HL-60 (cell line): ENCODE data around the gene WASHC2C.
"Not testable (repeated sequence)": the region's sequence is repeated elsewhere in the genome, so short reads cannot be mapped to it uniquely, and the experiment has no call there.

ENCODE experiments used
- TF ChIP-seq, protein P1 (sequence below): IDR thresholded peaks from one replicate; pipeline ENCODE4 v1.5.1; 2011; ENCODE audit warnings: low read length, control low read depth, inconsistent platforms; ENCODE audit not compliant: insufficient read depth
- TF ChIP-seq, protein P2 (sequence below): IDR thresholded peaks from 2 replicates; pipeline ENCODE4 v1.6.1; 2012; ENCODE audit warnings: low read depth; ENCODE audit not compliant: insufficient replicate concordance

DNA sequence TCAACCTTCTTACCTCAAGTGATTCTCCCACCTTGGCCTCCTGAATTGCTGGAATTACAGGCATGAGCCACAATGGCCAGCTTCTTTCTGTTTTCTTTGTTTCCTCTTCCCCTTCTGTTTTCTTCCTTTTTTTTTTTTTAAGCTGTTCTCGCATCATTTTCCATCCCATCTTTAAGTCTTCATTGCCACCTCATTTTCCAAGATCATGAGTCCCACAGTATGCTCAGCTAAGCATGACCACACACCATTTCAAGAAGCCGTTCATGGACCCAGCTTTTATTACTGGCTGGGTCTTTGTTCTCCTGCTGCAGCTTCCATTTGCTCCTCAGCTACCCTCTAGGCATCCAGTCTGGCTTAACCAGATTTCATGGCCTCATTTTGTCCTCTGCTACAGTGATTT lies 67.7 kb downstream of the WASHC2C start:
- TF ChIP-seq, protein P1, sequence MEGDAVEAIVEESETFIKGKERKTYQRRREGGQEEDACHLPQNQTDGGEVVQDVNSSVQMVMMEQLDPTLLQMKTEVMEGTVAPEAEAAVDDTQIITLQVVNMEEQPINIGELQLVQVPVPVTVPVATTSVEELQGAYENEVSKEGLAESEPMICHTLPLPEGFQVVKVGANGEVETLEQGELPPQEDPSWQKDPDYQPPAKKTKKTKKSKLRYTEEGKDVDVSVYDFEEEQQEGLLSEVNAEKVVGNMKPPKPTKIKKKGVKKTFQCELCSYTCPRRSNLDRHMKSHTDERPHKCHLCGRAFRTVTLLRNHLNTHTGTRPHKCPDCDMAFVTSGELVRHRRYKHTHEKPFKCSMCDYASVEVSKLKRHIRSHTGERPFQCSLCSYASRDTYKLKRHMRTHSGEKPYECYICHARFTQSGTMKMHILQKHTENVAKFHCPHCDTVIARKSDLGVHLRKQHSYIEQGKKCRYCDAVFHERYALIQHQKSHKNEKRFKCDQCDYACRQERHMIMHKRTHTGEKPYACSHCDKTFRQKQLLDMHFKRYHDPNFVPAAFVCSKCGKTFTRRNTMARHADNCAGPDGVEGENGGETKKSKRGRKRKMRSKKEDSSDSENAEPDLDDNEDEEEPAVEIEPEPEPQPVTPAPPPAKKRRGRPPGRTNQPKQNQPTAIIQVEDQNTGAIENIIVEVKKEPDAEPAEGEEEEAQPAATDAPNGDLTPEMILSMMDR, result not testable (repeated sequence)
- TF ChIP-seq, protein P2, sequence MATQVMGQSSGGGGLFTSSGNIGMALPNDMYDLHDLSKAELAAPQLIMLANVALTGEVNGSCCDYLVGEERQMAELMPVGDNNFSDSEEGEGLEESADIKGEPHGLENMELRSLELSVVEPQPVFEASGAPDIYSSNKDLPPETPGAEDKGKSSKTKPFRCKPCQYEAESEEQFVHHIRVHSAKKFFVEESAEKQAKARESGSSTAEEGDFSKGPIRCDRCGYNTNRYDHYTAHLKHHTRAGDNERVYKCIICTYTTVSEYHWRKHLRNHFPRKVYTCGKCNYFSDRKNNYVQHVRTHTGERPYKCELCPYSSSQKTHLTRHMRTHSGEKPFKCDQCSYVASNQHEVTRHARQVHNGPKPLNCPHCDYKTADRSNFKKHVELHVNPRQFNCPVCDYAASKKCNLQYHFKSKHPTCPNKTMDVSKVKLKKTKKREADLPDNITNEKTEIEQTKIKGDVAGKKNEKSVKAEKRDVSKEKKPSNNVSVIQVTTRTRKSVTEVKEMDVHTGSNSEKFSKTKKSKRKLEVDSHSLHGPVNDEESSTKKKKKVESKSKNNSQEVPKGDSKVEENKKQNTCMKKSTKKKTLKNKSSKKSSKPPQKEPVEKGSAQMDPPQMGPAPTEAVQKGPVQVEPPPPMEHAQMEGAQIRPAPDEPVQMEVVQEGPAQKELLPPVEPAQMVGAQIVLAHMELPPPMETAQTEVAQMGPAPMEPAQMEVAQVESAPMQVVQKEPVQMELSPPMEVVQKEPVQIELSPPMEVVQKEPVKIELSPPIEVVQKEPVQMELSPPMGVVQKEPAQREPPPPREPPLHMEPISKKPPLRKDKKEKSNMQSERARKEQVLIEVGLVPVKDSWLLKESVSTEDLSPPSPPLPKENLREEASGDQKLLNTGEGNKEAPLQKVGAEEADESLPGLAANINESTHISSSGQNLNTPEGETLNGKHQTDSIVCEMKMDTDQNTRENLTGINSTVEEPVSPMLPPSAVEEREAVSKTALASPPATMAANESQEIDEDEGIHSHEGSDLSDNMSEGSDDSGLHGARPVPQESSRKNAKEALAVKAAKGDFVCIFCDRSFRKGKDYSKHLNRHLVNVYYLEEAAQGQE, result not testable (repeated sequence)
